Skeletal muscle cell (primary cell): ENCODE data around the gene KMT2B.

Experiments used
- DNase-seq: peaks from one replicate; pipeline ENCODE4 v3.0.0-alpha.2; 2010; ENCODE audit warnings: low read depth
- H3K4me3 ChIP-seq: 2 replicates; pipeline ENCODE4 v1.5.1; 2011; ENCODE audit warnings: low read depth, mild to moderate bottlenecking, control low read depth, low read length, moderate library complexity

Gene KMT2B

GRCh38 chr19:35738887-35739229 lies 21.1 kb downstream of the KMT2B start:
- no peak overlapping the region for H3K4me3 ChIP-seq
- DNase-seq, result no peak

- H3K4me3 ChIP-seq, result peak overlapping the region; percentile 64
- no peak for DNase-seq
Observed at GRCh38 chr19:35739275-35740107, 21.7 kb downstream of the KMT2B start.

GRCh38 chr19:35740108-35740422 lies 22.3 kb downstream of the KMT2B start:
- DNase-seq, result no peak
- H3K4me3 ChIP-seq, result peak overlapping the region; percentile 64

- peak; percentile 88 for DNase-seq
- peak overlapping the region; percentile 64 for H3K4me3 ChIP-seq
Observed at GRCh38 chr19:35740423-35741202, 22.8 kb downstream of the KMT2B start.

- no peak for DNase-seq
- peak overlapping the region; percentile 64 for H3K4me3 ChIP-seq
Observed at GRCh38 chr19:35741203-35741515, 23.4 kb downstream of the KMT2B start.

GRCh38 chr19:35742121-35742724 lies 24.4 kb downstream of the KMT2B start, which contains the start of gene IGFLR1:
Gene IGFLR1, minus strand, starts transcription at chr19:35742452. Its CDS starts 1,272 bp downstream, at chr19:35741180.
- H3K4me3 ChIP-seq, result peak within 1 kb of the TSS; percentile 64
- DNase-seq, result no peak

GRCh38 chr19:35743640-35744429 lies 26.0 kb downstream of the KMT2B start:
- no peak for DNase-seq
- H3K4me3 ChIP-seq, result no peak overlapping the region

- H3K4me3 ChIP-seq, result peak overlapping the region; percentile 89
- peak; percentile 82 for DNase-seq
Observed at GRCh38 chr19:35744430-35745327, 26.9 kb downstream of the KMT2B start.

- peak within 1 kb of the TSS; percentile 89 for H3K4me3 ChIP-seq
- peak; percentile 98 for DNase-seq
Observed at GRCh38 chr19:35745328-35746086, 27.7 kb downstream of the KMT2B start, which contains the start of the genes PSENEN and U2AF1L4. Gene PSENEN, plus strand, starts transcription at chr19:35745651. Its CDS starts 280 bp downstream, at chr19:35745931. Gene U2AF1L4, minus strand, starts transcription at chr19:35745418. Its CDS starts 27 bp downstream, at chr19:35745391.

- no peak for DNase-seq
- H3K4me3 ChIP-seq, result peak overlapping the region; percentile 89
Observed at GRCh38 chr19:35746087-35746462, 28.3 kb downstream of the KMT2B start.

- peak overlapping the region; percentile 89 for H3K4me3 ChIP-seq
- no peak for DNase-seq
Observed at GRCh38 chr19:35746531-35746930, 28.7 kb downstream of the KMT2B start.

GRCh38 chr19:35748106-35749020 lies 30.6 kb downstream of the KMT2B start, which contains the start of gene LIN37:
Gene LIN37, plus strand, starts transcription at chr19:35748576. Its CDS starts 149 bp downstream, at chr19:35748725.
- peak; percentile 95 for DNase-seq

GRCh38 chr19:35750167-35750566 lies 32.4 kb downstream of the KMT2B start:
- no peak for DNase-seq
- H3K4me3 ChIP-seq, result no peak overlapping the region

More at GRCh38 chr19:35748106-35749020, 30.6 kb downstream of the KMT2B start, which contains the start of gene LIN37:
- H3K4me3 ChIP-seq, result peak within 1 kb of the TSS; percentile 100

- no peak overlapping the region for H3K4me3 ChIP-seq
- DNase-seq, result no peak
Observed at GRCh38 chr19:35751839-35752745, 34.3 kb downstream of the KMT2B start.

- DNase-seq, result no peak
- no peak overlapping the region for H3K4me3 ChIP-seq
Observed at GRCh38 chr19:35752746-35753350, 35.0 kb downstream of the KMT2B start.
